GM23338 (cell line): ENCODE measurements around the gene SLC25A12. TPM values are rescaled to one million over a fixed set of nuclear protein-coding genes. Genes with fewer than 3 reads are reported as not detected.

ENCODE experiments used
- ATAC-seq: fragments of 200-7000 bp; cut with Tn5 transposase; 3 replicates; pipeline ENCODE4 v1.9.1; 2020
- DNase-seq: peaks from one replicate; pipeline ENCODE4 v3.0.0-alpha.2; 2015; ENCODE audit warnings: low spot score
- H2AFZ ChIP-seq: fragments of 200-600 bp; sonication (generic); 2 replicates; pipeline ENCODE4 v1.8.0; 2016; ENCODE audit warnings: antibody characterized with exemption, mild to moderate bottlenecking, moderate library complexity
- H3F3A ChIP-seq: fragments of 200-600 bp; sonication (generic); replicated peaks from 2 replicates; pipeline ENCODE4 v1.8.0; 2017; ENCODE audit warnings: antibody characterized with exemption, mixed run types, low read depth
- H3K27ac ChIP-seq: fragments of 200-600 bp; sonication (generic); 2 replicates; pipeline ENCODE4 v1.6.1; 2016; ENCODE audit warnings: low read depth
- H3K27me3 ChIP-seq: fragments of 200-600 bp; sonication (generic); 2 replicates; pipeline ENCODE4 v1.8.0; 2016; ENCODE audit warnings: mild to moderate bottlenecking, mixed run types, moderate library complexity; ENCODE audit not compliant: insufficient read depth
- H3K36me3 ChIP-seq: fragments of 200-600 bp; sonication (generic); 2 replicates; pipeline ENCODE4 v1.8.0; 2016; ENCODE audit warnings: mild to moderate bottlenecking; ENCODE audit not compliant: insufficient read depth
- H3K4me1 ChIP-seq: fragments of 200-600 bp; sonication (generic); 2 replicates; pipeline ENCODE4 v1.8.0; 2016; ENCODE audit warnings: mild to moderate bottlenecking, moderate library complexity; ENCODE audit not compliant: insufficient read depth
- H3K4me2 ChIP-seq: fragments of 200-600 bp; sonication (generic); 2 replicates; pipeline ENCODE4 v1.7.1; 2017; ENCODE audit warnings: mixed run types
- H3K4me3 ChIP-seq: fragments of 200-600 bp; sonication (generic); 2 replicates; pipeline ENCODE4 v1.6.1; 2016; ENCODE audit warnings: mixed run types
- H3K79me2 ChIP-seq: fragments of 200-600 bp; sonication (generic); replicated peaks from 2 replicates; pipeline ENCODE4 v1.8.0; 2017; ENCODE audit warnings: mild to moderate bottlenecking; ENCODE audit not compliant: insufficient read depth
- H3K9me2 ChIP-seq: fragments of 200-600 bp; sonication (generic); 2 replicates; pipeline ENCODE4 v1.8.0; 2017; ENCODE audit not compliant: insufficient read depth
- H4K20me1 ChIP-seq: fragments of 200-600 bp; sonication (generic); replicated peaks from 2 replicates; pipeline ENCODE4 v1.8.0; 2017; ENCODE audit warnings: mild to moderate bottlenecking; ENCODE audit not compliant: insufficient read depth
- H3K27ac Mint-ChIP-seq: 2 replicates; pipeline ENCODE4 v1.8.0; 2020; ENCODE audit warnings: inconsistent platforms, mild to moderate bottlenecking, moderate library complexity, mixed read lengths
- H3K27me3 Mint-ChIP-seq: 3 replicates; pipeline ENCODE4 v1.8.0; 2022; ENCODE audit warnings: low read depth, mild to moderate bottlenecking, moderate library complexity, mixed read lengths, inconsistent platforms; ENCODE audit not compliant: insufficient read depth, poor library complexity
- H3K36me3 Mint-ChIP-seq: 3 replicates; pipeline ENCODE4 v1.8.0; 2021; ENCODE audit warnings: low read depth, mild to moderate bottlenecking, inconsistent platforms, moderate library complexity, mixed read lengths
- H3K4me1 Mint-ChIP-seq: 3 replicates; pipeline ENCODE4 v1.8.0; 2020; ENCODE audit warnings: mild to moderate bottlenecking, inconsistent platforms, mixed read lengths
- H3K4me3 Mint-ChIP-seq: 3 replicates; pipeline ENCODE4 v1.8.0; 2021; ENCODE audit warnings: moderate library complexity, mild to moderate bottlenecking, inconsistent platforms, mixed read lengths
- H3K9me3 Mint-ChIP-seq: 3 replicates; pipeline ENCODE4 v1.8.0; 2020; ENCODE audit warnings: moderate library complexity, mild to moderate bottlenecking, inconsistent platforms, mixed read lengths
- CREB1 ChIP-seq: fragments of 250-450 bp; sonication (Bioruptor Pico); IDR thresholded peaks from 2 replicates; pipeline ENCODE4 v1.5.0; 2020; ENCODE audit warnings: low read depth, mild to moderate bottlenecking, moderate library complexity
- EZH2 ChIP-seq: fragments of 200-600 bp; sonication (generic); IDR thresholded peaks from one replicate; pipeline ENCODE4 v1.8.0; 2017; ENCODE audit warnings: antibody characterized with exemption, mild to moderate bottlenecking, low read depth; ENCODE audit not compliant: unreplicated experiment
- EZH2phosphoT487 ChIP-seq: fragments of 200-600 bp; sonication (generic); IDR thresholded peaks from one replicate; pipeline ENCODE4 v1.8.1; 2018; ENCODE audit warnings: antibody characterized with exemption; ENCODE audit not compliant: unreplicated experiment
- JUNB ChIP-seq: IDR thresholded peaks from one replicate; pipeline ENCODE4 v1.6.1; 2016; ENCODE audit warnings: antibody characterized with exemption; ENCODE audit not compliant: unreplicated experiment
- NANOG ChIP-seq: IDR thresholded peaks from 2 replicates; pipeline ENCODE4 v1.6.1; 2016; ENCODE audit warnings: antibody characterized with exemption, borderline replicate concordance
- POLR2AphosphoS5 ChIP-seq: IDR thresholded peaks from 2 replicates; pipeline ENCODE4 v1.6.1; 2016; ENCODE audit warnings: antibody characterized with exemption, low read depth
- STAT1 ChIP-seq: IDR thresholded peaks from one replicate; pipeline ENCODE4 v1.6.1; 2016; ENCODE audit warnings: antibody characterized with exemption; ENCODE audit not compliant: unreplicated experiment
- ZNF114 ChIP-seq: fragments of 250-450 bp; sonication (Bioruptor Pico); IDR thresholded peaks from 2 replicates; pipeline ENCODE4 v1.5.0; 2020; ENCODE audit warnings: mild to moderate bottlenecking, moderate library complexity
- ZNF331 ChIP-seq: fragments of 250-450 bp; sonication (Bioruptor Pico); IDR thresholded peaks from 2 replicates; pipeline ENCODE4 v1.5.0; 2020; ENCODE audit warnings: low read depth, mild to moderate bottlenecking, moderate library complexity
- polyA plus RNA-seq: library from polyadenylated mRNA; unstranded; fragments of >200 nt; fragmentation: Nextera tagmentation; extraction: Ambion mirVana; gene quantifications from 2 replicates; pipeline ENCODE4 v1.2.1, GENCODE V29; 2016
- total RNA-seq: library from RNA; depleted of rRNA; stranded (reverse); fragments of >200 nt; shearing (Covaris generic); gene quantifications from 2 replicates; pipeline ENCODE4 v1.2.3, GENCODE V29; 2014
- TF ChIP-seq, protein P1 (sequence below), 2 experiments: fragments of 200-600 bp in 1 of 2; sonication (generic) in 1 of 2; conservative IDR thresholded peaks; 2 replicates each; pipeline versions ENCODE4 v1.5.1 to v1.6.1; 2016 to 2017; ENCODE audit warnings: antibody characterized with exemption in 2 of 2, low read depth in 2 of 2, mild to moderate bottlenecking in 2 of 2, moderate library complexity in 1 of 2
- TF ChIP-seq, protein P2 (sequence below): fragments of 250-450 bp; sonication (Bioruptor Pico); IDR thresholded peaks from 2 replicates; pipeline ENCODE4 v1.5.0; 2020; ENCODE audit warnings: mild to moderate bottlenecking, moderate library complexity
- TF ChIP-seq, protein P3 (sequence below): IDR thresholded peaks from one replicate; pipeline ENCODE4 v1.6.1; 2018; ENCODE audit warnings: antibody characterized with exemption; ENCODE audit not compliant: unreplicated experiment
- TF ChIP-seq, protein P4 (sequence below): IDR thresholded peaks from 2 replicates; pipeline ENCODE4 v1.6.1; 2016; ENCODE audit warnings: antibody characterized with exemption

SLC25A12 gene
- total and polyA plus RNA-seq, 2 experiments from 2014 or later = 4.8 to 14.8 TPM

DNA sequence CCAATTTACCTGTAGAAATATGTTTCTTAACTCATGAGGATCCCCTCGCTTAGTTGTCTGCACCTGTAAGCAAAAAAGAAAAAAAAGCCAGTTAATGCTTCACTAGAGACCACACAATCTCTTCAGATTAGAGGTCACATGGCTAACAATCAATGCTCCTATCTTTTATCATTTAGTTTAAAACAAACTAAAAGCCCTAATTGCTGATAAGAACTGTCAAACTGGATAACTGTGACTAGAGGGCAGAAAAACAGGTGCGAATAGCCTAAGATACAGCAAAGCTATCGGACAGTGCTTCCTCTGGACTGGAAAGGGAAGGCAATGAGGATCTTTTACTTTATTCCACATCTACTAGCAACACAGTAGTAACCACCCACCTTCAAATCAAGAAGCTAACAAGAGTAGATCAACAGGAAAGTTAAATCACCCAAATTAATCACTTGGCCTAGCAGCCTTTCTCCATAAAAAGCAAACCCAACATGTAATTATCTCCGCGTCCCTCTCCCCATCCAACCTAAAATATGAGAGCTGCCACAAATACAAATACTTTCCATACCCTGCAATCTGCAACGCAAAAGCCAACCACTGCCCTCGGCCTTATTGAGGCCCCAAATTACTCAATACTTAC is 734 bp downstream of the SLC25A12 start:
- H3K79me2 ChIP-seq = no peaks in the 10 kb centered on the region
- H3K36me3 ChIP-seq = no peaks in the 10 kb centered on the region; the same call in 1 of the 2 replicates
- peaks cover 7% of the 10 kb centered on the region for H3K27me3 Mint-ChIP-seq
- DNase-seq = no peak
- peaks cover 15% of the 10 kb centered on the region for H3K4me1 Mint-ChIP-seq
- H3K4me1 ChIP-seq = peaks cover 4% of the 10 kb centered on the region; the same call in 1 of the 2 replicates
- no peaks in the 10 kb centered on the region for H3K27me3 ChIP-seq
- peak overlapping the region; percentile 80 for H3K4me2 ChIP-seq
- H3K9me2 ChIP-seq = no peaks in the 10 kb centered on the region
- H3F3A ChIP-seq = no peaks in the 10 kb centered on the region
- H2AFZ ChIP-seq = peak overlapping the region; percentile 98
- peak overlapping the region; percentile 97 for H3K4me3 ChIP-seq
- no peaks in the 10 kb centered on the region for H4K20me1 ChIP-seq
- peaks cover 9% of the 10 kb centered on the region for H3K9me3 Mint-ChIP-seq
- TF ChIP-seq NANOG = no peak
- no peak for TF ChIP-seq EZH2phosphoT487
- TF ChIP-seq, protein P1, sequence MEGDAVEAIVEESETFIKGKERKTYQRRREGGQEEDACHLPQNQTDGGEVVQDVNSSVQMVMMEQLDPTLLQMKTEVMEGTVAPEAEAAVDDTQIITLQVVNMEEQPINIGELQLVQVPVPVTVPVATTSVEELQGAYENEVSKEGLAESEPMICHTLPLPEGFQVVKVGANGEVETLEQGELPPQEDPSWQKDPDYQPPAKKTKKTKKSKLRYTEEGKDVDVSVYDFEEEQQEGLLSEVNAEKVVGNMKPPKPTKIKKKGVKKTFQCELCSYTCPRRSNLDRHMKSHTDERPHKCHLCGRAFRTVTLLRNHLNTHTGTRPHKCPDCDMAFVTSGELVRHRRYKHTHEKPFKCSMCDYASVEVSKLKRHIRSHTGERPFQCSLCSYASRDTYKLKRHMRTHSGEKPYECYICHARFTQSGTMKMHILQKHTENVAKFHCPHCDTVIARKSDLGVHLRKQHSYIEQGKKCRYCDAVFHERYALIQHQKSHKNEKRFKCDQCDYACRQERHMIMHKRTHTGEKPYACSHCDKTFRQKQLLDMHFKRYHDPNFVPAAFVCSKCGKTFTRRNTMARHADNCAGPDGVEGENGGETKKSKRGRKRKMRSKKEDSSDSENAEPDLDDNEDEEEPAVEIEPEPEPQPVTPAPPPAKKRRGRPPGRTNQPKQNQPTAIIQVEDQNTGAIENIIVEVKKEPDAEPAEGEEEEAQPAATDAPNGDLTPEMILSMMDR (conservative IDR thresholded peaks at IDR 0.05; ENCODE audit: low read depth in 2 of 2) = no peak
- TF ChIP-seq, protein P2, sequence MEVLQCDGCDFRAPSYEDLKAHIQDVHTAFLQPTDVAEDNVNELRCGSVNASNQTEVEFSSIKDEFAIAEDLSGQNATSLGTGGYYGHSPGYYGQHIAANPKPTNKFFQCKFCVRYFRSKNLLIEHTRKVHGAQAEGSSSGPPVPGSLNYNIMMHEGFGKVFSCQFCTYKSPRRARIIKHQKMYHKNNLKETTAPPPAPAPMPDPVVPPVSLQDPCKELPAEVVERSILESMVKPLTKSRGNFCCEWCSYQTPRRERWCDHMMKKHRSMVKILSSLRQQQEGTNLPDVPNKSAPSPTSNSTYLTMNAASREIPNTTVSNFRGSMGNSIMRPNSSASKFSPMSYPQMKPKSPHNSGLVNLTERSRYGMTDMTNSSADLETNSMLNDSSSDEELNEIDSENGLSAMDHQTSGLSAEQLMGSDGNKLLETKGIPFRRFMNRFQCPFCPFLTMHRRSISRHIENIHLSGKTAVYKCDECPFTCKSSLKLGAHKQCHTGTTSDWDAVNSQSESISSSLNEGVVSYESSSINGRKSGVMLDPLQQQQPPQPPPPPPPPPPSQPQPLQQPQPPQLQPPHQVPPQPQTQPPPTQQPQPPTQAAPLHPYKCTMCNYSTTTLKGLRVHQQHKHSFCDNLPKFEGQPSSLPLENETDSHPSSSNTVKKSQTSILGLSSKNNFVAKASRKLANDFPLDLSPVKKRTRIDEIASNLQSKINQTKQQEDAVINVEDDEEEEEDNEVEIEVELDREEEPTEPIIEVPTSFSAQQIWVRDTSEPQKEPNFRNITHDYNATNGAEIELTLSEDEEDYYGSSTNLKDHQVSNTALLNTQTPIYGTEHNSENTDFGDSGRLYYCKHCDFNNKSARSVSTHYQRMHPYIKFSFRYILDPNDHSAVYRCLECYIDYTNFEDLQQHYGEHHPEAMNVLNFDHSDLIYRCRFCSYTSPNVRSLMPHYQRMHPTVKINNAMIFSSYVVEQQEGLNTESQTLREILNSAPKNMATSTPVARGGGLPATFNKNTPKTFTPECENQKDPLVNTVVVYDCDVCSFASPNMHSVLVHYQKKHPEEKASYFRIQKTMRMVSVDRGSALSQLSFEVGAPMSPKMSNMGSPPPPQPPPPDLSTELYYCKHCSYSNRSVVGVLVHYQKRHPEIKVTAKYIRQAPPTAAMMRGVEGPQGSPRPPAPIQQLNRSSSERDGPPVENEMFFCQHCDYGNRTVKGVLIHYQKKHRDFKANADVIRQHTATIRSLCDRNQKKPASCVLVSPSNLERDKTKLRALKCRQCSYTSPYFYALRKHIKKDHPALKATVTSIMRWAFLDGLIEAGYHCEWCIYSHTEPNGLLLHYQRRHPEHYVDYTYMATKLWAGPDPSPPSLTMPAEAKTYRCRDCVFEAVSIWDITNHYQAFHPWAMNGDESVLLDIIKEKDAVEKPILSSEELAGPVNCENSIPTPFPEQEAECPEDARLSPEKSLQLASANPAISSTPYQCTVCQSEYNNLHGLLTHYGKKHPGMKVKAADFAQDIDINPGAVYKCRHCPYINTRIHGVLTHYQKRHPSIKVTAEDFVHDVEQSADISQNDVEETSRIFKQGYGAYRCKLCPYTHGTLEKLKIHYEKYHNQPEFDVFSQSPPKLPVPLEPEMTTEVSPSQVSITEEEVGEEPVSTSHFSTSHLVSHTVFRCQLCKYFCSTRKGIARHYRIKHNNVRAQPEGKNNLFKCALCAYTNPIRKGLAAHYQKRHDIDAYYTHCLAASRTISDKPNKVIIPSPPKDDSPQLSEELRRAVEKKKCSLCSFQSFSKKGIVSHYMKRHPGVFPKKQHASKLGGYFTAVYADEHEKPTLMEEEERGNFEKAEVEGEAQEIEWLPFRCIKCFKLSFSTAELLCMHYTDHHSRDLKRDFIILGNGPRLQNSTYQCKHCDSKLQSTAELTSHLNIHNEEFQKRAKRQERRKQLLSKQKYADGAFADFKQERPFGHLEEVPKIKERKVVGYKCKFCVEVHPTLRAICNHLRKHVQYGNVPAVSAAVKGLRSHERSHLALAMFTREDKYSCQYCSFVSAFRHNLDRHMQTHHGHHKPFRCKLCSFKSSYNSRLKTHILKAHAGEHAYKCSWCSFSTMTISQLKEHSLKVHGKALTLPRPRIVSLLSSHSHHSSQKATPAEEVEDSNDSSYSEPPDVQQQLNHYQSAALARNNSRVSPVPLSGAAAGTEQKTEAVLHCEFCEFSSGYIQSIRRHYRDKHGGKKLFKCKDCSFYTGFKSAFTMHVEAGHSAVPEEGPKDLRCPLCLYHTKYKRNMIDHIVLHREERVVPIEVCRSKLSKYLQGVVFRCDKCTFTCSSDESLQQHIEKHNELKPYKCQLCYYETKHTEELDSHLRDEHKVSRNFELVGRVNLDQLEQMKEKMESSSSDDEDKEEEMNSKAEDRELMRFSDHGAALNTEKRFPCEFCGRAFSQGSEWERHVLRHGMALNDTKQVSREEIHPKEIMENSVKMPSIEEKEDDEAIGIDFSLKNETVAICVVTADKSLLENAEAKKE (CRISPR knock-in tag) = no peak
- no peak for TF ChIP-seq CREB1
- no peak for TF ChIP-seq ZNF114 (CRISPR knock-in tag)
- TF ChIP-seq STAT1 = no peak
- no peak for TF ChIP-seq EZH2
- TF ChIP-seq JUNB = no peak
- TF ChIP-seq, protein P3, sequence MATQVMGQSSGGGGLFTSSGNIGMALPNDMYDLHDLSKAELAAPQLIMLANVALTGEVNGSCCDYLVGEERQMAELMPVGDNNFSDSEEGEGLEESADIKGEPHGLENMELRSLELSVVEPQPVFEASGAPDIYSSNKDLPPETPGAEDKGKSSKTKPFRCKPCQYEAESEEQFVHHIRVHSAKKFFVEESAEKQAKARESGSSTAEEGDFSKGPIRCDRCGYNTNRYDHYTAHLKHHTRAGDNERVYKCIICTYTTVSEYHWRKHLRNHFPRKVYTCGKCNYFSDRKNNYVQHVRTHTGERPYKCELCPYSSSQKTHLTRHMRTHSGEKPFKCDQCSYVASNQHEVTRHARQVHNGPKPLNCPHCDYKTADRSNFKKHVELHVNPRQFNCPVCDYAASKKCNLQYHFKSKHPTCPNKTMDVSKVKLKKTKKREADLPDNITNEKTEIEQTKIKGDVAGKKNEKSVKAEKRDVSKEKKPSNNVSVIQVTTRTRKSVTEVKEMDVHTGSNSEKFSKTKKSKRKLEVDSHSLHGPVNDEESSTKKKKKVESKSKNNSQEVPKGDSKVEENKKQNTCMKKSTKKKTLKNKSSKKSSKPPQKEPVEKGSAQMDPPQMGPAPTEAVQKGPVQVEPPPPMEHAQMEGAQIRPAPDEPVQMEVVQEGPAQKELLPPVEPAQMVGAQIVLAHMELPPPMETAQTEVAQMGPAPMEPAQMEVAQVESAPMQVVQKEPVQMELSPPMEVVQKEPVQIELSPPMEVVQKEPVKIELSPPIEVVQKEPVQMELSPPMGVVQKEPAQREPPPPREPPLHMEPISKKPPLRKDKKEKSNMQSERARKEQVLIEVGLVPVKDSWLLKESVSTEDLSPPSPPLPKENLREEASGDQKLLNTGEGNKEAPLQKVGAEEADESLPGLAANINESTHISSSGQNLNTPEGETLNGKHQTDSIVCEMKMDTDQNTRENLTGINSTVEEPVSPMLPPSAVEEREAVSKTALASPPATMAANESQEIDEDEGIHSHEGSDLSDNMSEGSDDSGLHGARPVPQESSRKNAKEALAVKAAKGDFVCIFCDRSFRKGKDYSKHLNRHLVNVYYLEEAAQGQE = no peak
- no peak for TF ChIP-seq ZNF331 (CRISPR knock-in tag)
- TF ChIP-seq POLR2AphosphoS5 = no peak
- TF ChIP-seq, protein P4, sequence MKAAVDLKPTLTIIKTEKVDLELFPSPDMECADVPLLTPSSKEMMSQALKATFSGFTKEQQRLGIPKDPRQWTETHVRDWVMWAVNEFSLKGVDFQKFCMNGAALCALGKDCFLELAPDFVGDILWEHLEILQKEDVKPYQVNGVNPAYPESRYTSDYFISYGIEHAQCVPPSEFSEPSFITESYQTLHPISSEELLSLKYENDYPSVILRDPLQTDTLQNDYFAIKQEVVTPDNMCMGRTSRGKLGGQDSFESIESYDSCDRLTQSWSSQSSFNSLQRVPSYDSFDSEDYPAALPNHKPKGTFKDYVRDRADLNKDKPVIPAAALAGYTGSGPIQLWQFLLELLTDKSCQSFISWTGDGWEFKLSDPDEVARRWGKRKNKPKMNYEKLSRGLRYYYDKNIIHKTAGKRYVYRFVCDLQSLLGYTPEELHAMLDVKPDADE = no peak
- peaks cover 7% of the 10 kb centered on the region; the same call in 1 of the 3 replicates for H3K36me3 Mint-ChIP-seq
- peak overlapping the region; percentile 91 for H3K4me3 Mint-ChIP-seq
- ATAC-seq = no peak
- peak overlapping the region; percentile 73 for H3K27ac Mint-ChIP-seq
- H3K27ac ChIP-seq = no peak overlapping the region
